ENCODE results near the gene STRIP1.

STRIP1 gene

DNA sequence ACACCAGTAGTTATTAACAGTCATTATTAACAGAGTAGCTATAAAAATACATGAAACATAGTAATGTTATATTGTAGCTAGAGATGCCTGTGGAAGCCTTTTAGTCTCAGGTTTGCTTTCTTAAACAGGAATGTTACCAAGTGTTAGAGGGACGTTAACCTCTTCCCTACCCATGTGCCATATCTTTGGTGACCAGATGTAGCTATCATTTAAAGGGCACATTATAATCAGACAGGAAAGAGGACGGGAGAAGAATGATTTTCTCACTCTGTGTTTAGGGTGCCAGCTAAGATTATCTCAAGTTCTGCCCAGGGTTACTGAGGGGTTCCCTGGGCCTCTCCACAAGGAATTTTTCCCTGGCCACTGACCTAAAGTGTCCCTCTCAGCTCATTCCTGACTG is 57.0 kb downstream of the STRIP1 start:
- Histone ChIP-seq H3K79me2 (ENCODE audit: insufficient read depth, low read length) (no peaks in the 10 kb centered on the region), H3K4me3 (ENCODE audit: low read length, poor library complexity, severe bottlenecking) (no peak overlapping the region), H3K9ac (ENCODE audit: low read depth, low read length, poor library complexity, severe bottlenecking) (no peak overlapping the region), H3K9me2 (replicated peaks; ENCODE audit: low read depth, low read length) (no peaks in the 10 kb centered on the region), H3K27me3 (ENCODE audit: insufficient read depth, low read length, poor library complexity, severe bottlenecking) (no peaks in the 10 kb centered on the region), H2AFZ (ENCODE audit: low read length) (no peak overlapping the region), H4K20me1 (ENCODE audit: insufficient read depth, low read length, poor library complexity, severe bottlenecking) (no peaks in the 10 kb centered on the region), H3K4me2 (ENCODE audit: low read depth, low read length, poor library complexity, severe bottlenecking) (no peak overlapping the region), H3K4me1 (ENCODE audit: insufficient read depth, low read length, poor library complexity, severe bottlenecking) (no peaks in the 10 kb centered on the region), H3F3A (ENCODE audit: low read depth) (no peaks in the 10 kb centered on the region), H3K9me3 (ENCODE audit: insufficient read depth, low read depth, low read length) (no peaks in the 10 kb centered on the region), H3K36me3 (ENCODE audit: insufficient read depth, low read length) (no peaks in the 10 kb centered on the region)
- TF ChIP-seq EZH2phosphoT487 (IDR thresholded peaks at IDR 0.05; ENCODE audit: borderline replicate concordance): no peak
- TF ChIP-seq CTCF (conservative IDR thresholded peaks at IDR 0.05; ENCODE audit: low read length): no peak

DNA sequence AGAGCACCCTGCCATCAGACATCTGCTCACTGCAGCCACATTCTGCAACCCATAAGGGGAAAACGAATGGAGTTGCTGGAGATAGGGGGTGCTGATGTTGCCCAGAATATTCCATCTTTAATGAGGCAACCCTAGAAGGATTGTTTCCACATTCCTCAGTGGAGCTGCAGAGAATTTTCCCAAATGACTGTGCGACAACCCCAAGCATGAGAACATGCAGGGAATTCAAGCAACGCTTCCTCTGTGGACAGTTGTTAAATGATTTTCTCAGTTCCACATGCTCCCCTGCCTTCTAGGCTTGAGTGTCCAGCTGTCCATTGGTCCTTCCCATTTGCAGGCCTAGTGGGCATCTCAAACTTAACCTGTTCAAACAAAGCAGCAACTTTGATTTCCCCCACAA is 57.4 kb downstream of the STRIP1 start:
- H3K9me3 ChIP-seq (ENCODE audit: insufficient read depth, low read depth, low read length): no peaks in the 10 kb centered on the region
- no peaks in the 10 kb centered on the region for H4K20me1 ChIP-seq (ENCODE audit: insufficient read depth, low read length, poor library complexity, severe bottlenecking)
- TF ChIP-seq CTCF (conservative IDR thresholded peaks at IDR 0.05; ENCODE audit: low read length): no peak
- TF ChIP-seq EZH2phosphoT487 (IDR thresholded peaks at IDR 0.05; ENCODE audit: borderline replicate concordance): no peak
- H2AFZ ChIP-seq (ENCODE audit: low read length): no peak overlapping the region
- no peaks in the 10 kb centered on the region for H3K36me3 ChIP-seq (ENCODE audit: insufficient read depth, low read length)
- H3K27me3 ChIP-seq (ENCODE audit: insufficient read depth, low read length, poor library complexity, severe bottlenecking): no peaks in the 10 kb centered on the region
- no peak overlapping the region for H3K9ac ChIP-seq (ENCODE audit: low read depth, low read length, poor library complexity, severe bottlenecking)
- H3K4me3 ChIP-seq (ENCODE audit: low read length, poor library complexity, severe bottlenecking): no peak overlapping the region
- no peak overlapping the region for H3K4me2 ChIP-seq (ENCODE audit: low read depth, low read length, poor library complexity, severe bottlenecking)
- H3K79me2 ChIP-seq (ENCODE audit: insufficient read depth, low read length): no peaks in the 10 kb centered on the region
- no peaks in the 10 kb centered on the region for H3K4me1 ChIP-seq (ENCODE audit: insufficient read depth, low read length, poor library complexity, severe bottlenecking)
- no peaks in the 10 kb centered on the region for H3K9me2 ChIP-seq (replicated peaks; ENCODE audit: low read depth, low read length)
- H3F3A ChIP-seq (ENCODE audit: low read depth): no peaks in the 10 kb centered on the region

DNA sequence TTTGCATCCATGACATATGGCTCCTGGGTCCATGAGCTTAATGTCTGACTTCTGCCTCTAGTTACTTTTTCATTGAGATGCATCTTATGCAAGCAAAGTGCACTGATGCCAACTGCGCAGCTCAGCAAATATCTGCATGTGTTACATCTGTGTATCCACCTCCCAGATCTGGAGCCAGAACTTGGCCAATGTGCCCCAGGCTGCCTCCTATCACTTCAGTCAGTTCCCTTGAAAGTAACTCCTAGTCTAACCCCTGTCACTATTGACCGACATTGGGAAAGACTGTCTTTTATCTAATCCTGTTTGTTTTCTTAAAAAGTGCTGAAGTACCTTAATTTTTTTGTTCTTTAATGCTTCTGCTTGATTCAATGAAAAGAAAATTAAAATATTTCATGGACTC is 58.6 kb downstream of the STRIP1 start:
- TF ChIP-seq CTCF (conservative IDR thresholded peaks at IDR 0.05; ENCODE audit: low read length): no peak
- TF ChIP-seq EZH2phosphoT487 (IDR thresholded peaks at IDR 0.05; ENCODE audit: borderline replicate concordance): no peak
- Histone ChIP-seq H3K9me3 (ENCODE audit: insufficient read depth, low read depth, low read length) (no peaks in the 10 kb centered on the region), H3K27me3 (ENCODE audit: insufficient read depth, low read length, poor library complexity, severe bottlenecking) (no peaks in the 10 kb centered on the region), H3K9me2 (replicated peaks; ENCODE audit: low read depth, low read length) (no peaks in the 10 kb centered on the region), H4K20me1 (ENCODE audit: insufficient read depth, low read length, poor library complexity, severe bottlenecking) (no peaks in the 10 kb centered on the region), H3F3A (ENCODE audit: low read depth) (no peaks in the 10 kb centered on the region), H3K4me1 (ENCODE audit: insufficient read depth, low read length, poor library complexity, severe bottlenecking) (no peaks in the 10 kb centered on the region), H2AFZ (ENCODE audit: low read length) (no peak overlapping the region), H3K36me3 (ENCODE audit: insufficient read depth, low read length) (no peaks in the 10 kb centered on the region), H3K9ac (ENCODE audit: low read depth, low read length, poor library complexity, severe bottlenecking) (no peak overlapping the region), H3K4me3 (ENCODE audit: low read length, poor library complexity, severe bottlenecking) (no peak overlapping the region), H3K79me2 (ENCODE audit: insufficient read depth, low read length) (no peaks in the 10 kb centered on the region), H3K4me2 (ENCODE audit: low read depth, low read length, poor library complexity, severe bottlenecking) (no peak overlapping the region)
